A549 (cell line): ENCODE data around the gene MRPL22. TPM values are rescaled to one million over a fixed set of nuclear protein-coding genes. Genes with fewer than 3 reads are reported as not detected.

Source experiments
- ATAC-seq, 2 experiments: fragments of 200-7000 bp in 1 of 2; fragments of >200 bp in 1 of 2; cut with Nextera tagmentation in 1 of 2; cut with Tn5 transposase in 1 of 2; 3 replicates each; pipeline versions ENCODE4 v1.8.0 to v1.9.1; 2018 to 2020; ENCODE audit warnings: mild to moderate bottlenecking in 1 of 2, moderate library complexity in 1 of 2
- CTCF ChIA-PET: fragments of 300-600 bp; sonication (Branson Sonifier 250); formaldehyde crosslinking; extraction: SDS; loops from one replicate; lab custom pipeline; 2021; ENCODE audit warnings: antibody characterized with exemption, inconsistent platforms; lab: Yijun Ruan, JAX
- POLR2A ChIA-PET: fragments of 350-600 bp; formaldehyde crosslinking; extraction: SDS; loops from one replicate; lab custom pipeline; 2021; ENCODE audit warnings: antibody characterized with exemption, inconsistent platforms; lab: Yijun Ruan, JAX
- DNase-seq, 2 experiments: peaks; one replicate each; pipeline versions ENCODE4 v3.0.0 to v3.0.0-alpha.2; 2011 to 2016; ENCODE audit warnings: low read depth in 1 of 2, low spot score in 1 of 2
- FAIRE-seq: peaks from 2 replicates; lab custom pipeline; 2011; peaks lifted over from hg19 to GRCh38; lab: Jason Lieb, UNC
- H3K27ac ChIP-seq, 2 experiments: fragments of >200 bp; sonication (Bioruptor Twin); formaldehyde crosslinking; 3 replicates each; pipeline ENCODE4 v1.5.1; 2016 to 2017
- H3K4me1 ChIP-seq: fragments of >200 bp; sonication (Bioruptor Twin); formaldehyde crosslinking; 3 replicates; pipeline ENCODE4 v1.6.1; 2016
- H3K4me2 ChIP-seq: fragments of >200 bp; sonication (Bioruptor Twin); formaldehyde crosslinking; 3 replicates; pipeline ENCODE4 v1.6.1; 2016
- H3K4me3 ChIP-seq: fragments of >200 bp; sonication (Bioruptor Twin); formaldehyde crosslinking; 3 replicates; pipeline ENCODE4 v1.5.1; 2016
- H3K9me3 ChIP-seq: fragments of >200 bp; sonication (Bioruptor Twin); formaldehyde crosslinking; 3 replicates; pipeline ENCODE4 v1.6.1; 2016
- BHLHE40 ChIP-seq: IDR thresholded peaks from 2 replicates; pipeline ENCODE4 v1.6.1; 2012; ENCODE audit warnings: low read depth, low read length, inconsistent platforms
- CEBPB ChIP-seq, 2 experiments: fragments of >200 bp in 1 of 2; sonication (Bioruptor Twin) in 1 of 2; formaldehyde crosslinking in 1 of 2; IDR thresholded peaks; 2 replicates each; pipeline ENCODE4 v1.6.1; 2012 to 2016
- EHMT2 ChIP-seq: fragments of 200-600 bp; sonication (generic); IDR thresholded peaks from 2 replicates; pipeline ENCODE4 v1.6.1; 2016; ENCODE audit warnings: antibody characterized with exemption, low read depth, mild to moderate bottlenecking, moderate library complexity
- GATA3 ChIP-seq: IDR thresholded peaks from 2 replicates; pipeline ENCODE4 v1.6.1; 2012; ENCODE audit warnings: borderline replicate concordance
- HEYL ChIP-seq: fragments of 250-450 bp; sonication (Bioruptor Pico); IDR thresholded peaks from 2 replicates; pipeline ENCODE4 v1.8.0; 2021; ENCODE audit warnings: mild to moderate bottlenecking, moderate library complexity
- HMGXB4 ChIP-seq: fragments of 250-450 bp; sonication (Bioruptor Pico); IDR thresholded peaks from 2 replicates; pipeline ENCODE4 v1.5.0; 2021; ENCODE audit warnings: mild to moderate bottlenecking, moderate library complexity, borderline replicate concordance
- HOXB5 ChIP-seq: fragments of 250-450 bp; sonication (Bioruptor Pico); IDR thresholded peaks from 2 replicates; pipeline ENCODE4 v1.5.0; 2020; ENCODE audit warnings: mild to moderate bottlenecking, moderate library complexity
- MAFK ChIP-seq: fragments of 450-650 bp; IDR thresholded peaks from 2 replicates; pipeline ENCODE4 v1.6.1; 2014; ENCODE audit not compliant: partially characterized antibody
- MAX ChIP-seq: IDR thresholded peaks from 2 replicates; pipeline ENCODE4 v1.6.1; 2012
- NPAS2 ChIP-seq: fragments of 250-450 bp; sonication (Bioruptor Pico); IDR thresholded peaks from 2 replicates; pipeline ENCODE4 v1.8.0; 2022; ENCODE audit warnings: mild to moderate bottlenecking, moderate library complexity, borderline replicate concordance
- NR3C1 ChIP-seq: fragments of >200 bp; sonication (Bioruptor Twin); formaldehyde crosslinking; IDR thresholded peaks from 3 replicates; pipeline ENCODE4 v1.6.1; 2017
- PBX3 ChIP-seq: IDR thresholded peaks from 2 replicates; pipeline ENCODE4 v1.6.1; 2012
- POLR2A ChIP-seq: IDR thresholded peaks from 2 replicates; pipeline ENCODE4 v1.6.1; 2012; ENCODE audit warnings: mild to moderate bottlenecking, low read length
- POLR2AphosphoS2 ChIP-seq: conservative IDR thresholded peaks from 2 replicates; pipeline ENCODE4 v1.6.1; 2012; ENCODE audit warnings: low read length, improper control_type of control experiment, inconsistent platforms
- RNF2 ChIP-seq: fragments of 200-600 bp; sonication (generic); IDR thresholded peaks from 2 replicates; pipeline ENCODE4 v1.6.1; 2016; ENCODE audit warnings: low read depth, mild to moderate bottlenecking, antibody characterized with exemption, moderate library complexity, borderline replicate concordance
- SMC3 ChIP-seq: fragments of >200 bp; sonication (Bioruptor Twin); formaldehyde crosslinking; IDR thresholded peaks from 3 replicates; pipeline ENCODE4 v1.6.1; 2018; ENCODE audit warnings: inconsistent platforms
- TP53 ChIP-seq: fragments of 250-450 bp; sonication (Bioruptor Pico); IDR thresholded peaks from 2 replicates; pipeline ENCODE4 v1.5.0; 2021; ENCODE audit warnings: mild to moderate bottlenecking, moderate library complexity
- USF2 ChIP-seq: fragments of 450-650 bp; IDR thresholded peaks from 2 replicates; pipeline ENCODE4 v1.6.1; 2014; ENCODE audit warnings: antibody characterized with exemption
- ZFP36 ChIP-seq: fragments of 450-650 bp; IDR thresholded peaks from 2 replicates; pipeline ENCODE4 v1.6.1; 2014; ENCODE audit warnings: borderline replicate concordance; ENCODE audit not compliant: partially characterized antibody
- ZNF302 ChIP-seq: fragments of 250-450 bp; sonication (Bioruptor Pico); IDR thresholded peaks from 2 replicates; pipeline ENCODE4 v1.9.0; 2021; ENCODE audit warnings: inconsistent platforms, mild to moderate bottlenecking, moderate library complexity
- WGBS: methylation state at CpG from one replicate; pipeline ENCODE4 v1.1.6; 2017; ENCODE audit errors: missing lambda C conversion rate; 5-methylcytosine and 5-hydroxymethylcytosine counted together
- polyA plus RNA-seq, 4 experiments: library from polyadenylated mRNA; depleted of rRNA in 3 of 4; stranded (reverse); fragments of >200 nt; fragmentation: RNase III in 1 of 4; extraction: RNeasy Plus Mini Kit Qiagen cat#74134 plus additional on column Dnase treatment in 1 of 4; gene quantifications; 2 replicates in 3 of 4; 3 replicates in 1 of 4; pipeline ENCODE4 v1.2.3, GENCODE V29; 2011 to 2017
- TF ChIP-seq, protein P1 (sequence below): fragments of 200-600 bp; sonication (generic); IDR thresholded peaks from 2 replicates; pipeline ENCODE4 v1.6.1; 2016; ENCODE audit warnings: antibody characterized with exemption, mild to moderate bottlenecking, moderate library complexity

Gene MRPL22
- polyA plus RNA-seq, 2 of the 4 experiments (the other 2 are of a cell fraction): 56.3 to 91.0 TPM

DNA sequence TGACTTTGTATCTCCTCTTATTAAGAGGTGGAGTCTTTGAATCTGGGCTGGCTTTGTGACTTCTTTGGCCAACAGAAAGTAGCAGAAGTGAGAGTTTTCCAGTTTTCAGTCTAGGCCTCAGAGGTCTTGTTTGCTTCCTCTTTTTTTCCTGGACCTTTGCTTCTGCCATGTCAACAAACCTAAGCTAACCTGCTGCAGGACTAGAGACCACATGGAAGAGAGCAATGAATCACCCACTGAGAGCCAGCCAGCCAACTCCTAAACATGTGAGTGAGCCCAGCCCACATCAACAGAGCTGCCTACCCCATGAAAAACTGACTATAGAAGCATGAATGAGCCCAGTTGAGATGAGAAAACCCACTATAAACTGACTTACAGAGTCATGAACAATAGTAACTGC is 29.9 kb downstream of the MRPL22 start:
- FAIRE-seq (no peak), DNase-seq (no peak), ATAC-seq (no peak)
- Histone ChIP-seq H3K4me1 (no peaks in the 10 kb centered on the region), H3K9me3 (no peaks in the 10 kb centered on the region), H3K27ac (no peak overlapping the region), H3K4me2 (no peak overlapping the region), H3K4me3 (no peak overlapping the region)
- ChIA-PET POLR2A (no interaction called here), CTCF (interaction anchor here (0.6 to 3.3 kb wide), 3 partner anchors 13 to 1922 kb away, joined by 3 to 27 read pairs (median 3); no protein-coding TSS in a partner anchor)
- TF ChIP-seq HOXB5 (CRISPR knock-in tag) (no peak), NPAS2 (CRISPR knock-in tag) (no peak), ZFP36 (no peak), SMC3 (no peak), ZNF302 (no peak), MAX (no peak), BHLHE40 (no peak)

DNA sequence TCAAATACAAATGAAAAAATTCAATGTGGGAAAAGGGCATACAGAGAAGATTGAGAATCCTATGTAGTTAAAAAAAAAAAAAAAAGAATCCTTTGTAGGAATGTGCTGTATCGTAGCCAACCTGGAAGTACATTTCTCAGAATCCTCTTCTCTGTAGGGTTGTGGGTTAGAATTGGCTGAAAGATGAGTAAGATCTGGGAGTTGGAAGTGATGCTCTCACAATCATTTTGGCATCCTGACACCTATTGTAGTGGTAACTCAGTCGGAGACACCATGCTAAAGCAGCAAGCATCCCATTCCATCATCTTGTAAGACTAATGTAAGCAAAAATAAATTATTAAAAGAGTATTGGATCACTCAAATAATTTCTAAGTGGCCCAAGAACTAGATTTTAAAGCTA is 30.6 kb downstream of the MRPL22 start:
- Histone ChIP-seq H3K27ac (no peak overlapping the region), H3K9me3 (no peaks in the 10 kb centered on the region), H3K4me2 (no peak overlapping the region), H3K4me1 (no peaks in the 10 kb centered on the region), H3K4me3 (no peak overlapping the region)
- ATAC-seq (no peak), DNase-seq (no peak), FAIRE-seq (no peak)
- ChIA-PET POLR2A (no interaction called here), CTCF (interaction anchor here (0.6 to 4.0 kb wide), 13 partner anchors 10 to 1921 kb away, joined by 3 to 27 read pairs (median 4); no protein-coding TSS in a partner anchor)
- 78% methylated on average over 2 of the region's 2 CpGs for WGBS
- TF ChIP-seq RNF2: no peak
- TF ChIP-seq EHMT2: no peak
- TF ChIP-seq MAFK: no peak
- no peak for TF ChIP-seq TP53
- TF ChIP-seq CEBPB (IDR thresholded peaks at IDR 0.05): no peak
- no peak for TF ChIP-seq POLR2AphosphoS2
- no peak for TF ChIP-seq POLR2A
- TF ChIP-seq, protein P1, sequence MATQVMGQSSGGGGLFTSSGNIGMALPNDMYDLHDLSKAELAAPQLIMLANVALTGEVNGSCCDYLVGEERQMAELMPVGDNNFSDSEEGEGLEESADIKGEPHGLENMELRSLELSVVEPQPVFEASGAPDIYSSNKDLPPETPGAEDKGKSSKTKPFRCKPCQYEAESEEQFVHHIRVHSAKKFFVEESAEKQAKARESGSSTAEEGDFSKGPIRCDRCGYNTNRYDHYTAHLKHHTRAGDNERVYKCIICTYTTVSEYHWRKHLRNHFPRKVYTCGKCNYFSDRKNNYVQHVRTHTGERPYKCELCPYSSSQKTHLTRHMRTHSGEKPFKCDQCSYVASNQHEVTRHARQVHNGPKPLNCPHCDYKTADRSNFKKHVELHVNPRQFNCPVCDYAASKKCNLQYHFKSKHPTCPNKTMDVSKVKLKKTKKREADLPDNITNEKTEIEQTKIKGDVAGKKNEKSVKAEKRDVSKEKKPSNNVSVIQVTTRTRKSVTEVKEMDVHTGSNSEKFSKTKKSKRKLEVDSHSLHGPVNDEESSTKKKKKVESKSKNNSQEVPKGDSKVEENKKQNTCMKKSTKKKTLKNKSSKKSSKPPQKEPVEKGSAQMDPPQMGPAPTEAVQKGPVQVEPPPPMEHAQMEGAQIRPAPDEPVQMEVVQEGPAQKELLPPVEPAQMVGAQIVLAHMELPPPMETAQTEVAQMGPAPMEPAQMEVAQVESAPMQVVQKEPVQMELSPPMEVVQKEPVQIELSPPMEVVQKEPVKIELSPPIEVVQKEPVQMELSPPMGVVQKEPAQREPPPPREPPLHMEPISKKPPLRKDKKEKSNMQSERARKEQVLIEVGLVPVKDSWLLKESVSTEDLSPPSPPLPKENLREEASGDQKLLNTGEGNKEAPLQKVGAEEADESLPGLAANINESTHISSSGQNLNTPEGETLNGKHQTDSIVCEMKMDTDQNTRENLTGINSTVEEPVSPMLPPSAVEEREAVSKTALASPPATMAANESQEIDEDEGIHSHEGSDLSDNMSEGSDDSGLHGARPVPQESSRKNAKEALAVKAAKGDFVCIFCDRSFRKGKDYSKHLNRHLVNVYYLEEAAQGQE: no peak
- TF ChIP-seq USF2: no peak
- no peak for TF ChIP-seq NR3C1
- TF ChIP-seq BHLHE40: no peak
- TF ChIP-seq PBX3: no peak
- no peak for TF ChIP-seq GATA3
- TF ChIP-seq MAX: no peak
- TF ChIP-seq HEYL: no peak
- no peak for TF ChIP-seq HMGXB4 (CRISPR knock-in tag)
